GM12891 (cell line): Measurements from ENCODE around the gene RPH3AL.
"Not testable (repeated sequence)": the region's sequence is repeated elsewhere in the genome, so short reads cannot be mapped to it uniquely, and the experiment has no call there.

Source experiments
- DNase-seq: peaks from one replicate; pipeline ENCODE4 v3.0.0; 2011; ENCODE audit warnings: low spot score; ENCODE audit not compliant: insufficient read length
- FAIRE-seq: peaks from 2 replicates; lab custom pipeline; 2011; peaks lifted over from hg19 to GRCh38; lab: Jason Lieb, UNC
- PAX5 ChIP-seq: IDR thresholded peaks from 2 replicates; pipeline ENCODE4 v1.6.1; 2011; ENCODE audit warnings: low read length, moderate library complexity, mild to moderate bottlenecking; ENCODE audit not compliant: insufficient read depth, severe bottlenecking
- POLR2A ChIP-seq: IDR thresholded peaks from 2 replicates; pipeline ENCODE4 v1.6.1; 2011; ENCODE audit warnings: low read depth, low read length, control low read depth
- POLR2AphosphoS5 ChIP-seq: IDR thresholded peaks from 2 replicates; pipeline ENCODE4 v1.6.1; 2011; ENCODE audit warnings: low read depth, low read length, control low read depth
- POU2F2 ChIP-seq: IDR thresholded peaks from 2 replicates; pipeline ENCODE4 v1.6.1; 2011; ENCODE audit warnings: low read depth, mild to moderate bottlenecking, control low read depth, low read length, moderate library complexity
- SPI1 ChIP-seq: IDR thresholded peaks from 2 replicates; pipeline ENCODE4 v1.6.1; 2011; ENCODE audit warnings: low read depth, low read length, control low read depth
- TAF1 ChIP-seq: IDR thresholded peaks from 2 replicates; pipeline ENCODE4 v1.6.1; 2011; ENCODE audit warnings: low read depth, low read length, control low read depth

RPH3AL gene

DNA sequence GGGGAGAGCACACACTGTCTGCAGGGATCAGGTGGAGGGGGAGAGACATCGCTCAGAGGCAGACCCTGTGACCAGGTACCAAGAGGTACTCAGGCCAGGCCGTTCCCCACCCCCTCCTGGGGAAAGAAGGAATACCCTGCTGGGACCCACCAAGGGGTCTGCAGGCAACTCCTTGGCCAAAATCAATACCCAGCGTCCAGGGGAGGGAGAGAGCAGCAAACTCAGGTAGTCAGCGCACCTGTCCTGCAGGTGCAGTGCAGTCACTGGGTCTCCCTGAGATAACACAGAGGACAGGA, 113.7 kb downstream of the RPH3AL start:
- DNase-seq (no peak), FAIRE-seq (no peak)
- no peak for TF ChIP-seq PAX5
- TF ChIP-seq POLR2AphosphoS5: no peak
- no peak for TF ChIP-seq POLR2A
- TF ChIP-seq TAF1: no peak
- no peak for TF ChIP-seq POU2F2
- TF ChIP-seq SPI1: no peak

DNA sequence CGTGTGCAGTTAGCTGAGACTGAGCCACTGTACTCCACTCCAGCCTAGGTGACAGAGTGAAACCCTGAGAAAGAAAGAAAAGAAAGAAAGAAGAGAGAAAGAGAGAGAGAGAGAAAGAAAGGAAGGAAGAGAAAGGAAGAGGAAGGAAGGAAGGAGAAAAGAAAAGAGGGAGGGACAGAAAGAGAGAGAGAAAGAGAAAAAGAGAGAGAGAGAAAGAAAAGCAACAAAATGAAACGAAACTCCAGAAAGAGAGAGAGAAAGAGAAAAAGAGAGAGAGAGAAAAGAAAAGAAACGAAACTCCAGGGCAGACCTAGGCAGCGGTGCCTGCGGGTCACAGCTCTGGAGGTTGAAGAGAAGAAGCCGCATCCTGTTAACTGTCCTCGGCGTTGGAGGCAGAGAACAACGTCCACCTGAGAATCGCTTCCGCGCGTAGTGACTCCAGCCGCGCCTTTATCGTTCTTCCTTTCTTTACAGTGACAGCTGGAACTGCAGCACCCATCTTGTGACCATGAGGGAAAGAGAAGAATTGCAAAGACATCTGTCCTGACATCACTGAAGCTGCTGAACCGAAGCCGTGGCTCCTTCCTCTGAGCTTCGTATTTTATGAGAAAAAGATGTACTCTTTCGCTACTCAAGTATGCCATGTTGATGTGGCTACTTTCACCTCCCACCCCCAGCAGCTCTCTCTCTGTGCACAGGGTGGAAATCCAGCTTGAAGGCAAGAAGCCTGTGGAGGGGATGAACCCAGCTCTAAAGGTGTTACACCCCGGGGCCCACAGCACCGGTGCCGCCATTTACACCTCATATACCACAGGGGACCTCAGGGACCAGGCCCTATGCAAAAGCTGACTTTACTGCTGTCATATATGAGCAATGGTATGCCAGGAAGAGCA, 114.3 kb downstream of the RPH3AL start:
- no peak for DNase-seq
- TF ChIP-seq POLR2AphosphoS5: no peak
- no peak for TF ChIP-seq SPI1
- TF ChIP-seq TAF1: no peak
- no peak for TF ChIP-seq POU2F2
- TF ChIP-seq PAX5: no peak
- TF ChIP-seq POLR2A: no peak
- peak; percentile 16 for FAIRE-seq

DNA sequence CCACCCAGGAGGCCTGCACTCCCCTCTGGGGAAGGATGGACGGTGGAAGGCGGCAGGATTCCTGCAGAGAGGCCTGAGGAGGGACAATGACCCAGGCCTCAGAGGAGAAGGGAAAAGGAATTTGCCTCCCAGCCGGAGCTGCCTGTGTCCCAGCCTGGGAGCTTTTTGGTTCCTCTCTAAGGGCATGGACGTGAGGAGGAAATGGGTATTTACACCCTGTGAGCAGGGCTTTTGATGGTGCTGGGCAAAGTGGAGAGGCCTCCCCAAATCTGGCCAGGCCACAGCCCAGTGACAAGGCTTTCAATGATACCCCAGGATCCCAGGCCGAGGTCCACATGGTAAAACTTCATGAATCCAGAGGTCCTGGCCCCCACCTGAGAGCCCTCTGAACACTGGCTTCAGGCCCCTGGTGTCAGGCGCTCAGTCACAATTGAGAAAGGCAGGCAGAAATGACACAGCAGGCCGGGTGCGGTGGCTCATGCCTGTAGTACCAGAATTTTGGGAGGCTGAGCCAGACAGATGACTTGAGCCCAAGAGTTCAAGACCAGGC, 115.1 kb downstream of the RPH3AL start:
- TF ChIP-seq TAF1 (no peak), POLR2A (no peak), PAX5 (no peak), POU2F2 (no peak), POLR2AphosphoS5 (no peak), SPI1 (no peak)
- FAIRE-seq (no peak), DNase-seq (no peak)

DNA sequence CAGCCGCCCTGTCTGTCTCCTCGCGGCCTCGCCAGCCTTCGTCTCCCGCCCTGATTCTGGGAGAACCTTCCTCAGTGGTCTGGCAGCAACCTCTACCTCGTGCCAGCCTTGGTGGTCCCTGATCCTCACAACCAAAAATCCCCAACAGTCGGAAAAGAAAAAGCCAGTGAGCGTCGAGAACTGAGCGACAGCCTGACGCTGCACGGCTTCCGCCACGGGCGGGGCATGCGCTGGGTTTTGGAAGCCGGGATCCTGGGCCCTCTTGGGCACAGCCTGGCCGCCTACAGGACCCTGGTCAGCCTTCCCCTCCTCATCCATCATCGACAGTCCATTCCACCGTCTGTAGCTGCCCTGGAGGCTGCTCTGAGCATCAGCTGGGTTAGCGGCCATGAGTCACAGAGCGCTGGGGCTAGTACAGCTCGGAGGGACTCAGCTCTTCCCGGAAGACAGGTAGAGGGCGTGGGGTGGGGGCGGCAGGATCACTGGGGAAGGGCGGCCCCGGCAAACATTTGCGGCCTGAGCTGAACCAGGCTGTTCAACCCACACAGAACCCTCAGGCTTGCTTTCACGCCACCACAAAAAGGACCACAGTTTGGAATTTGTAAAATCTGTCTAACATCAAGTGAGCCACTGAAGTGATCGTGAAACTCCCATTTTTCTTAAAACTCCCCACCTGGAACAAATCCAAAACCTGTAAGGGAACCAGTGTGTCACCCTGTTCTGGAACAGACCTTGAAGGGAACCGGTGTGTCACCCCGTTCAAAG, 115.8 kb downstream of the RPH3AL start:
- no peak for TF ChIP-seq POLR2A
- TF ChIP-seq PAX5: no peak
- no peak for TF ChIP-seq SPI1
- no peak for TF ChIP-seq TAF1
- TF ChIP-seq POLR2AphosphoS5: no peak
- no peak for TF ChIP-seq POU2F2
- DNase-seq: no peak
- FAIRE-seq: no peak

- TF ChIP-seq POLR2A (no peak), POU2F2 (no peak), SPI1 (no peak), POLR2AphosphoS5 (no peak), TAF1 (no peak), PAX5 (no peak)
- DNase-seq (no peak), FAIRE-seq (no peak)
Observed at GRCh38 chr17:235831-236640, 116.6 kb downstream of the RPH3AL start.

DNA sequence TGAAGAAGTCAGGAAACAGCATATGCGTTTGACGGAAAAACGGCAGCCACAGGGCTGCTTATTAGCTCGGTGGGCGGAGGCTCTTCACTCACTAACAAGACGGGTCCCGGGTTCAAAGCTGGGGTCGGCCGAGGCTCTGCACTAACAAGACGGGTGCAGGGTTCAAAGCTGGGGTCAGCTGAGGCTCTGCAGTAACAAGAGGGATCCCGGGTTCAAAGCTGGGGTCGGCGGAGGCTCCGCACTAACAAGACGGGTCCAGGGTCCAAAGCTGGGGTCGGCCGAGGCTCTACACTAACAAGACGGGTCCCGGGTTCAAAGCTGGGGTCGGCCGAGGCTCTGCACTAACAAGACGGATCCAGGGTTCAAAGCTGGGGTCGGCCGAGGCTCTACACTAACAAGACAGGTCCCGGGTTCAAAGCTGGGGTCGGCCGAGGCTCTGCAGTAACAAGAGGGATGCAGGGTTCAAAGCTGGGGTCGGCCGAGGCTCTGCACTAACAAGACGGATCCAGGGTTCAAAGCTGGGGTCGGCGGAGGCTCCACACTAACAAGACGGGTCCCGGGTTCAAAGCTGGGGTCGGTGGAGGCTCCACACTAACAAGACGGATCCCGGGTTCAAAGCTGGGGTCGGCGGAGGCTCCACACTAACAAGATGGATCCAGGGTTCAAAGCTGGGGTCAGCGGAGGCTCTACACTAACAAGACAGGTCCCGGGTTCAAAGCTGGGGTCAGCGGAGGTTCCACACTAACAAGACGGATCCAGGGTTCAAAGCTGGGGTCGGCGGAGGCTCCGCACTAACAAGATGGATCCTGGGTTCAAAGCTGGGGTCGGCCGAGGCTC, 117.4 kb downstream of the RPH3AL start:
- FAIRE-seq, DNase-seq: not testable (repeated sequence)

DNA sequence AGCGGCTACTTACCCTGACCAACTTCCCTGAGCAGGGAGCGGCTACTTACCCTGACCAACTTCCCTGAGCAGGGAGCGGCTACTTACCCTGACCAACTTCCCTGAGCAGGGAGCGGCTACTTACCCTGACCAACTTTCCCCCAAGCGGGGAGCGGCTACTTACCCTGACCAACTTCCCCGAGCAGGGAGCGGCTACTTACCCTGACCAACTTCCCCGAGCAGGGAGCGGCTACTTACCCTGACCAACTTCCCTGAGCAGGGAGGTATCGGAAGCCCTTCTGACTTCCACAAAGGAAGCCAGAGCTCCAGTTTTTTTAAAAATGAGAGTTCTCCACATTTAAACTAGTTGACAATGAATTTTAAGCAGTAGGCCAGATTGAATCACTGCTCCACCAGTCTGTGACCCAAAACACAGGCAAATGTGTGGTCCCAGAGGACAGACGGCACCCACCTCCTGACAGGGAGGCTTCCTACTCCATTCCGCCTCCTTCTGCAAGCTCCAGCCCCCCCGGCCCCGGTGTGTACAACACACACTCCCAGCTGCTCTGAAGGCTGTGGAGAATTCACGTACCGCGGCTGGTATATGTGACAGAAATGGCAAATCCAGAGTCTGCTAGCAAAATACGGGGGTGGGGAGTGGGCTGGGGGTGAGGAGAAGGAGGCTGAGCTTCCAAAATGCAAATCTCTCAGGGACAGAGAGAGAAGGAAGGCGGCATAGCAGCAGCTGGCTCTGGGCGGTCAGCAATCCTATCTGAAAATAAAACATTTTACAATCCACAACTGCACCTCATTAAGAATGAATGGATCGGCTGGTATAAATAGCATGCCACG, 118.2 kb downstream of the RPH3AL start:
- not testable (repeated sequence) for FAIRE-seq, DNase-seq

GRCh38 chr17:233473-233941, 119.1 kb downstream of the RPH3AL start:
- FAIRE-seq (peak; percentile 9), DNase-seq (no peak)
- TF ChIP-seq POLR2A: no peak
